NCI-H748 treated with DMSO at 0.1 percent for 48 hours (cell line): ENCODE results near the gene ADGRG1.
"Not testable (repeated sequence)": the region's sequence is repeated elsewhere in the genome, so short reads cannot be mapped to it uniquely, and the experiment has no call there.

ENCODE experiments used
- DNase-seq: peaks from one replicate; lab custom pipeline; 2025; lab: John Stamatoyannopoulos, UW

ADGRG1 gene

GRCh38 chr16:57699899-57700298, 71.5 kb downstream of the ADGRG1 start:
- no peak for DNase-seq

- DNase-seq: no peak
Measured at GRCh38 chr16:57700781-57701551, 72.5 kb downstream of the ADGRG1 start.

GRCh38 chr16:57701759-57702371, 73.4 kb downstream of the ADGRG1 start:
- DNase-seq: no peak

- DNase-seq: no peak
Measured at GRCh38 chr16:57703416-57704010, 75.1 kb downstream of the ADGRG1 start.

- DNase-seq: no peak
Measured at GRCh38 chr16:57704011-57704904, 75.8 kb downstream of the ADGRG1 start.

GRCh38 chr16:57704905-57705852, 76.7 kb downstream of the ADGRG1 start:
- DNase-seq: no peak

- no peak for DNase-seq
Measured at GRCh38 chr16:57706717-57707116, 78.3 kb downstream of the ADGRG1 start.

- no peak for DNase-seq
Measured at GRCh38 chr16:57707331-57707730, 78.9 kb downstream of the ADGRG1 start.

GRCh38 chr16:57708168-57708567, 79.7 kb downstream of the ADGRG1 start:
- no peak for DNase-seq

- DNase-seq: no peak
Measured at GRCh38 chr16:57709663-57710062, 81.2 kb downstream of the ADGRG1 start.

- no peak for DNase-seq
Measured at GRCh38 chr16:57711346-57711745, 82.9 kb downstream of the ADGRG1 start.

- DNase-seq: no peak
Measured at GRCh38 chr16:57711993-57712392, 83.6 kb downstream of the ADGRG1 start.

GRCh38 chr16:57712569-57712968, 84.1 kb downstream of the ADGRG1 start:
- DNase-seq: not testable (repeated sequence)

- DNase-seq: no peak
Measured at GRCh38 chr16:57713596-57713995, 85.2 kb downstream of the ADGRG1 start.

- no peak for DNase-seq
Measured at GRCh38 chr16:57714047-57714446, 85.6 kb downstream of the ADGRG1 start.
